GM19438 (cell line): ENCODE results near the gene MTIF2.
"Not testable (repeated sequence)": the region's sequence is repeated elsewhere in the genome, so short reads cannot be mapped to it uniquely, and the experiment has no call there.

ENCODE experiments used
- ATAC-seq: cut with Tn5 transposase; IDR thresholded peaks from one replicate; pipeline ENCODE4 v1.9.1; 2021; ENCODE audit warnings: low read depth; ENCODE audit not compliant: unreplicated experiment

The MTIF2 gene, protein sequence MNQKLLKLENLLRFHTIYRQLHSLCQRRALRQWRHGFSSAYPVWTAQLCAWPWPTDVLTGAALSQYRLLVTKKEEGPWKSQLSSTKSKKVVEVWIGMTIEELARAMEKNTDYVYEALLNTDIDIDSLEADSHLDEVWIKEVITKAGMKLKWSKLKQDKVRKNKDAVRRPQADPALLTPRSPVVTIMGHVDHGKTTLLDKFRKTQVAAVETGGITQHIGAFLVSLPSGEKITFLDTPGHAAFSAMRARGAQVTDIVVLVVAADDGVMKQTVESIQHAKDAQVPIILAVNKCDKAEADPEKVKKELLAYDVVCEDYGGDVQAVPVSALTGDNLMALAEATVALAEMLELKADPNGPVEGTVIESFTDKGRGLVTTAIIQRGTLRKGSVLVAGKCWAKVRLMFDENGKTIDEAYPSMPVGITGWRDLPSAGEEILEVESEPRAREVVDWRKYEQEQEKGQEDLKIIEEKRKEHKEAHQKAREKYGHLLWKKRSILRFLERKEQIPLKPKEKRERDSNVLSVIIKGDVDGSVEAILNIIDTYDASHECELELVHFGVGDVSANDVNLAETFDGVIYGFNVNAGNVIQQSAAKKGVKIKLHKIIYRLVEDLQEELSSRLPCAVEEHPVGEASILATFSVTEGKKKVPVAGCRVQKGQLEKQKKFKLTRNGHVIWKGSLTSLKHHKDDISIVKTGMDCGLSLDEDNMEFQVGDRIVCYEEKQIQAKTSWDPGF

DNA sequence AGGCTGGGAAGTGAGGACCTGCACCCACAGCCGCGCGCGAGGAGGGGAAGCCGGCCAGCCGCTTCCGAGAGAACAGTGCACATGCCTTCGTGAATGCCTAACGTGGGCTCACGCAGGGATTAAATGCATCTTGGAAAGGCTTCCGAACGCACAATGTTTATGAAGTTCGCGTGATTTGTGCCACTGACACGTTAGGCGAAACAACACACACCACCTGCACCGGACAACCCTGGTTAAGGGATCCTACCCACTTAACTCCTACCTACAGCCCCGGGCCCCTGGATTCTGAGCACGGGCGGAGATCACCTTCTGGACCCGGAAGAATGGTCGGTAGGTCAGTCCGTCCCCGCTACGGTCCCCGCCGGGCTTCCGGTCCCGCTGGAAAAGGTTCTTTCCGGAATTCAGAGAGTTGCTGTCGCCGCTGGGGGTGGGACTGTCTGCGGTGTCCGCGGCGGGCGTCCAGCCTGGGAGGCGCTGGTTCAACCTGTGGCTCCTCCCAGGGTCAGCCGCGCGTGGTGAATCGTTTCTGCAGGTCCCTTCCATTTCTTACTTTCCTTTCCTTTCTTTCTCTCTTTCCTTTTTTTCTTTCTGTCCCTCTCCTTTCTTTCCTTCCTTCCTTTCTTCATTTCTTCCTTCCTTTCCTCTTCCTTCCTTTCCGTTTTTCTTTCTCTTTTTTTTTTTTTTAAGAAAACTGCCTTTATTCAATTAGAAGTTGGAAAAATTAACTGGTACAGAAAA is at the start of gene MTIF2:
MTIF2 (minus strand) TSS at position 325 of the 738 bp plus-strand sequence. CDS start 5,373 bp downstream, outside the sequence.
- peak; percentile 97 for ATAC-seq

DNA sequence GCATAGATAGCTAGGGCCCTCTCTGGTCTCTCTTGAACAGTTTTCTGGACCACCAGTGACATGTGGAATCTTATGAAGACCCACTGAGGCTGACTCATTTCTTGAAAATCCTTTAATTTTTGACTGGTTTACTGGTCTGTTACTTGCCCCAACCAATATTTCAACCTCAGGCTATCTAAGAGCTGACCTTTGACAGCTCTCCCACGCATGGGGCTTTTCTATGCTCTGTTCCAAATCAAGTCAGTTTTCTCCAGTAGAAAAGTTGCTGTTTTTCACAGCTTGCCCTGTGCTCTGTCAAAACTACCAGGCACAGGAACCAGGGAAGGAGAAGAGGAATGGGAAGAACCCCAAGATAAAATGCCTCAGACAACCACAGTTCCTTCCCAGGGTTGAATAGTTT is 46.0 kb upstream of the MTIF2 start:
- no peak for ATAC-seq

DNA sequence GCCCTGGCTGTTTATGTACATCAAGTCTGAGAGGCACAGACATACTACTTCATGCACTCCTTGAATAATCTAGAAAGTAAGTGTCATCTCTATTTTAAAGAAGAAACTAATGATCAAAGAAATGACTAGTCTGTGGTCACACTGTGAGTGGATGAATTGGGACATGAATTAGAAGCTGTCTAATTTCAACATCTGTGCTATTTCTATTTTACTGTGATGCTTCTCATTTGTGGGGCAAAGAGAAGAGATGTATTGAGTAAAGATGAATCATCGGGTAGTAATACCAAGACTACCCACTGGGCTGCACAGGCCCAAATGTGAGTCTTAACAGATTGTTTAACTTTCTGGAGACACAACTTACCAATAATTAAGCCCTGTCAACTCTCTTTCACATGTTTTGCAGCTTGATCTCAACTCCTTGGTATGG is 42.4 kb upstream of the MTIF2 start:
- peak; percentile 71 for ATAC-seq

DNA sequence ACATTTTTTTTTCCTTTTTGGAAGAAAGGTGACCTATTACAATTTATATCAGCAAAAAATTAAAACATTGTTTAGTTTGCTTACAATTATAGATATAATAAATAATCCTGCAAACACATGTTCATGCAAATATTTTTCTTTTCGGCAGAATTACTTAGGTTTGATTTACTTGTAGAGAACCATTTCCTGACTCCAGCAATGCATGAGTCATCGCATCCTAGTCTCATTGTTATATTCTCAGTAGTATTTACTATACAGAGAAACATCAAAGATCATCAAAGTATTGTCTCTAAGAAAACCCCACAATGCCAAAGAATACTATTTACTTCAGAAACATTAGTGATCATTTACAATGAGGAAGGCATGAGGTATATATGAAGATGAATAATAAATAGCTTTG is 40.4 kb upstream of the MTIF2 start:
- no peak for ATAC-seq

DNA sequence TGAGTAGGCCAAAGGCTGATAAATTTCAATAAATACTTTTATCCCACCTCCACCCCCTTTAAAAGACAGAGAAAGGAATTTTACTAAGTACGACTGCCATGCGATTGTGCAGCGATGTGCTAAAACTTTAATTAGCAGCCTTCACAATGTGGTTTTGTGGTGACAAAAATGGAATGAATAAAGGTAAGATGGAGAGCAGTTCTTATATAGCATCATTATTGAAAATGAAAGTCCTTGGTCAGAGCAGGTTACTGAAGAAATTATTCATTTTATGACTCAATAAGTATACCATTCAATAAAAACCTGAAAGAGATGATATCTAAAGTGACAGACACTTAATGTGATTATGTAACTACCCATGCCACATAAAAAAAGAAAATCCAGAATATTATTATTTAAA is 33.2 kb upstream of the MTIF2 start:
- ATAC-seq, result no peak

DNA sequence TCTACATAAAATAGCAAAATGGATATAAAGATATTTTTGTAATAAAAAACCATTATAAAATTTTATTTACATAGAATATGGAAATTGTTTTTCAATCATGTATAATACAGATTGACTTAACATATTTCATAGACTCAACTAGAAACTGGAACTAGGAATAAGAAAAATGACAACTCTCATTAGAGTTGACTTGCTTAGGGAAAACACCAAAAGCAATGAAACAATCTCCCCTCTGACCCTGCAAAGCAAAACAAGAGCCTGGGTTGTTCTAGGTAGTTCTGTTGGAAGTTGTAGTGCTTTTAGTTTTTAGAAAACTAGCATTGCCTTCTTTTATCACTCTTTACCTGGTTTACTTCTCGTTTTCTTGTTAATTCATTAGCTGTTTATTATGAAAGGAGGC is 32.2 kb upstream of the MTIF2 start:
- ATAC-seq, result no peak

DNA sequence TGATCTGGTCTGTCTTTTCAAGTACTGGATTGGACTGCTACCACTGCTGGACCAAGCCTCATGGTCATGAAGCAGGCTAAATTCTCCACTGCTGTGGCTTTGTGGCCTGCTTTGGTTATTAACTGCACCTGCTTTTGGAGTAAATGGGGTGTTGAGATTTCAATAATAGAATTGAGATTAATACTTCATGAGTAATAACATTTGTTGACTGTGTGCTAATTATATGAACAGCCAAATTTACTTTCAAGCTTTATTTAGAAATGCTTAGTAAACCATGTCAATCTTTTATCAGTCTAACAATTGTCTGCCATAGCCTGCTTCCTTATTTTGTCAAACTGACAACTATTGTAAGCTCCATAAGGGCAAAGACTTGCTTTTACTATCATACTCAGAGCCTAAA is 27.4 kb upstream of the MTIF2 start:
- no peak for ATAC-seq

DNA sequence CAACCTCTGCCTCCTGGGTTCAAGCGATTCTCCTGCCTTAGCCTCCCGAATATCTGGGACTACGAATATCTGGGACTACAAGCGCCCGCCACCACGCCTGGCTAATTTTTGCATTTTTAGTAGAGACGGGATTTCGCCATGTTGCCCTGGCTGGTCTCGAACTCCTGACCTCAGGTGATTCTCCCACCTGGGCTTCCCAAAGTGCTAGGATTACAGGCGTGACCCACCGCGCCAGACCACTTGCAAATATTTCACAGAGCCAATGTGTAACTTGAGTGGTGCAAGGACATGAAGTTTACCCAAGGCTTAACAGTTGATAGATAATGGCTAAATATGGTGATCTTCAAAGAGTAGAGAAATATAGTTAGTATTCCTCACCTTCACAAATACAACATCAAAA is 14.1 kb upstream of the MTIF2 start:
- no peak for ATAC-seq

DNA sequence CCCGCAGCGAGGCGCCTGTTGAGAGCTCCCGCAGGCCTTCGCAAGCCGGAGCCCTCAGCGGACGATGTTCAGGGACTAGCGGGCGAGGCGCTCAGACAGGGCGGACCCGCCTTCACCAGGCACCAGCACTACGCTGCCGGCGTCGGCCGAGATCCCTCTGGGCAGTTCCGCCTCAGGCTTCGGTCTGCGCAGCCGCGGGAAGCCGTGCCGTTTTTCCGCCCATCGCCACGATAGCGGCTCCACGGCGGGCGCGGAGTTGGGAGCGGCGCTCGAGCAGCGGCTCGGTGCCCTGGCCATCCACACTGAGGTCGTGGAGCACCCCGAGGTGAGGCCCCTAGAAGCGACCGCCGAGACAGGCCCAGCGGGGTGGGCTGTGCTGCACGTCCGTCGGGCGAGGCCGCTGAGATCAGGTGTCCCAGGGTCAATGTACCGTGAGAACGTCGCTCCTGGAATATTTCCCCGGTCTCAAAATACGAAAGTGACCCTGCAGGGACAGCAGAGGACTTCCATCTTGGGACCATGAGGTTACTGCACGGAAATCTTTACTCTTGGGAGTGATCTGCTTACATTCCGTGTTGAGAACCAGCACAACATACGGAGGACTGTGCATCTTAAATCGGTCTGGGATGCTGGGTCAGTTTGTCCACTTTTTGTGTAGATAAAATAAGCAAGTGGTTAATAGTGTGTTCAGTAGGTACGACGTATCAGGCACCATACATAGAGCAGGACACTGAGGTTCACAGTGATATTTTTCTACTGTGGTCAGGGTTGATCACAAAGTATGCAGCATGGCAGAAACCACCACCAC is 13.3 kb upstream of the MTIF2 start:
- peak; percentile 99 for ATAC-seq

DNA sequence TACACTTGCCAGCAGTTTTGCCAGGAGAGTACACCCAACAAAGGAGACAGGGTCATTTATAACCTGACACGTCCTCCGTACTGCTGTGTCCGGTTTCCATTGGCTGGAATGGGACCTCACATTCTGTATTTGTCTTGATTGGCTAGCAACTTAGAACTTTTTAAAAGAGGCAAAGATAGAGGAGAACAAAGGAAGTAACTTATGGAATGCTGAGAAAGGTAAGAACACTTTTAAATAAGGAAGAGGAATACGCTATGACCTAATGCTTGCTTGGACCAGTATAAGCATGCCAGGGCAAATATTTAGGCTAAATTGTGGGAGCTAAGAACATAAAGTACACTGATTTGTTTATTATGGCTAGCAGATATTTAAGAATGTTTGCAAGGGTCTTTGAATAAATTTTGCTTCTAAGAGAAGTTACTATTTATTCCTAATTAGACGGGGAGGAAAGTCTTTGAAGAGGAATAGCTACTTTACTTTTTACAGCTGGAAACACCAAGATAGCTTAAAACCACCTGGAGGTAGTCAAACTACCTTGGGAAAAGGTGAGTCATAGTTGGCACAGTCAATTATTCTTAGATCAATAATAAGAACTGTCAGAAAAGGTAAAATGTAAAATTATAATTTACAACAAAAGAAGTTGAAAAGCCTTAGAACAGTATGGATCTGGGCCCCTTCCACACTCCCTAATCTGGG is 12.0 kb upstream of the MTIF2 start:
- not testable (repeated sequence) for ATAC-seq

DNA sequence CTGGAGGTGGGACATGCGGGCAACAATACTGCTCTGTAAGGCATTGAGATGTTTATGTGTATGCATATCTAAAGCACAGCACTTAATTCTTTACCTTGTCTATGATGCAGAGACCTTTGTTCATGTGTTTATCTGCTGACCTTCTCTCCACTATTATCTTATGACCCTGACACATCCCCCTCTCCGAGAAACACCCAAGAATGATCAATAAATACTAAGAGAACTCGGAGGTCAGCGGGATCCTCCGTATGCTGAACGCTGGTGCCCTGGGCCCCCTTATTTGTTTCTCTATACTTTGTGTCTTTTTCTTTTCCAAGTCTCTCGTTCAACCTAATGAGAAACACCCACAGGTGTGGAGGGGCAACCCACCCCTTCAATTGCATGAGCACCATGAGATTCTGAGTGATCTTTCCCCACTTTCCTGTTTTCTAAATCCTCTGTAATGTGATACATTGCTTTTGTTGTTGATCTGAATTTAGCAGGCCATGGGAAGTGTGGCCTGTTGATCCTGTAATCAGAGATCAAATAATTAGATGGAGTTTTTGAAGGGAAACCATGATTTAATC is 10.9 kb upstream of the MTIF2 start:
- not testable (repeated sequence) for ATAC-seq

DNA sequence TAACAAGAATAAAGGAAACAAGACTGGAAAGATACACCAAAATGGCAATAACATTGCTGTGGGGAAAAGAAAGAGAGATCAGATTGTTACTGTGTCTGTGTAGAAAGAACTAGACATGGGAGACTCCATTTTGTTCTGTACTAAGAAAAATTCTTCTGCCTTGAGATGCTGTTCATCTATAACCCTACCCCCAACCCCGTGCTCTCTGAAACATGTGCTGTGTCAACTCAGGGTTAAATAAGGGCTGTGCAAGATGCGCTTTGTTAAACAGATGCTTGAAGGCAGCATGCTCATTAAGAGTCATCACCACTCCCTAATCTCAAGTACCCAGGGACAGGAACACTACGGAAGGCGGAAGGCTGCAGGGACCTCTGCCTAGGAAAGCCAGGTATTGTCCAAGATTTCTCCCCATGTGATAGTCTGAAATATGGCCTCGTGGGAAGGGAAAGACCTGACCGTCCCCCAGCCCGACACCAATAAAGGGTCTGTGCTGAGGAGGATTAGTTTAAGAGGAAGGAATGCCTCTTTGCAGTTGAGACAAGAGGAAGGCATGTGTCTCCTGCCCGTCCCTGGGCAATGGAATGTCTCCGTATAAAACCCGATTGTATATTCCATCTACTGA is 10.3 kb upstream of the MTIF2 start:
- not testable (repeated sequence) for ATAC-seq

DNA sequence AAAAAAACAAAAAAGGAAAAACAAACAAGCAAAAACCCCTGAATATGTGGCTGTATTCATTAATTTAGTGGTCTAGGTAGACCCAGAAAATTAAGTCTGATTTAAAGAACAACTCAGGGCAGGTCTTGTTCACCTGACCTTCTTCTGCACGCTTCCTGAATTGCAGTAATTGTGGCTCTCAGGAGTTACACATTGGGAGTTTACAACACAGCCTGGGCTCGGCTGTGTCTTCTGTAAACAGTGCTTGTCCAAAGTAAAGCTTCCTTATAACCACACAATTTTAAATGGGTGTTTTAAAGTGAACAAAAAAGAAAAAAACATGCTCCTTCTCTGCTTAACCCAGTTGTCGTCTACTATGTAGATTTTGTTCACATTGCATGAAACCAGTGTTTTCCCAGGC is 8.3 kb upstream of the MTIF2 start:
- ATAC-seq, result no peak

DNA sequence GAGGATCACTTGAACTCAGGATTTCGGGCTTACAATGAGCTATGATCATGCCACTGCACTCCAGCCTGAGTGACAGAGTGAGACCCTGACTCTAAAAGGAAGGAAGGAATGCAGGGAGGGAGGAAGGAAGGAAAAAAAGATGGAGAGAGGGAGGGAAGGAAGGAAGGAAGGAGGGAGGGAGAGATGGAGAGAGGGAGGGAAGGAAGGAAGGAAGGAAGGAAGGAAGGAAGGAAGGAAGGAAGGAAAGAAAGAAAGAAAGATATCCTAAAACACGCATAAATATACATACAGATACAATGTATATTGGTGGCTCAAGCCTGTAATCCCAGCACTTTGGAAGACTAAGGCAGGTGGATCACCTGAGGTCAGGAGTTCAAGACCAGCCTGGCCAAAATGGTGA is 5.3 kb upstream of the MTIF2 start:
- ATAC-seq, result not testable (repeated sequence)

DNA sequence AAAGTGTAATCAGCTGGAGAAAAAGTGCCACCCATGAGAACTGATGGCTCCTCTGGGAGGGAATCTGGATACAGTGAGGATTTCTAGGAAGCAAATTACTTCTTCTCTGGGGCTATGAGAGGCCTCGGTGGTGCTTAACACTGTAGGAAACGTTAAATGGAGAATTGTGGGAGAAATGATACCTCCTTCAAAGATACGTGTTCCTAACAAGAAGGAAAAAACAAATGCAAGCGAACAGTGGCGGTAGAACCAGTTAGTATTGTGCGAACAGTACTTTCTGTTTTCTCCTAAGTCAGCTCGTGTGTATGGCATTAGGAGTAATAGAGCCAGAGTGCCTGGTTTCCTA is 587 bp upstream of the MTIF2 start:
- ATAC-seq, result no peak

DNA sequence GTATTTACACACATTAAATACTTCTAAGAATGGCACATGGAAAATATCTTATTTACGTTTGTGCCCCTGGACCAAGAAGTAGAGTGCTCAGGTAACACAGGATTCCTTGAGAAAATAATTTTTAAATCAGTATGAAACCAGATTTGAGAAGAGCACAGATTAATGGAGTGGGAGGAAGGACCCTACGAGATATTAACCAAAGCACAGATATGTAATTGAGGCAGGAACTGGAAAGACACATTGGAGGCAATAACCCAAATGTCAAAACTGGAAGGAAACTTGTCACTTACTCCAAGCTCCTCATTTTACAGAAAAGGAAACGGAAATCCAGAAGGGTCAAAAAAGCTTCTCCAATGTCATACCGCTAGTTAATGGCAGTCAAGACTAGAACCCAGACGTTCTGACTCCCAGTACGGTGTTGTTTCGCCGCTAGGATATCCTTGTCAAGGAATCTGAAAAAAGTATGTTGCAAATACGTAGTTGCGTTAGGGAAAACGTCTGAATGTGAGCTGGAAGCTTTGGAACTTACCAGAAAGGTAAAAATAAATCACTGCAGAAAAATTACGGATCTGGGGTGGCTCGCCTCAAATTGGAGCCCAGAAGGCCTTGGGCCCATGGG is 634 bp downstream of the MTIF2 start:
- no peak for ATAC-seq

DNA sequence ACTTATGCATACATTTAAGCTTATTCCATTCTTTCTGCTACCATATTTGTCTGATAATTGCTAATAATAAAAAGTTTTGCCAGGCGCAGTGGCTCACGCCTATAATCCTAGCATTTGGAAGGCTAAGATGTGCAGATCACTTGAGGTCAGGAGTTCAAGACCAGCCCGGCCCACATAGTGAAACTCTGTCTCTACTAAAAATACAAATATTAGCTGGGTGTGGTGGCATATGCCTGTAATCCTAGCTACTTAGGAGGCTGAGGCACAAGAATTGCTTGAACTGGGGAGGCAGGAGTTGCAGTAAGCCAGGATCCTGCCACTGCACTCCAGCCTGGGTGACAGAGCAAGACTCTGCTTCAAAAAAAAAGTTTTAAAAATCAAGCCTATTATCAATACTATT is 9.4 kb downstream of the MTIF2 start:
- not testable (repeated sequence) for ATAC-seq

DNA sequence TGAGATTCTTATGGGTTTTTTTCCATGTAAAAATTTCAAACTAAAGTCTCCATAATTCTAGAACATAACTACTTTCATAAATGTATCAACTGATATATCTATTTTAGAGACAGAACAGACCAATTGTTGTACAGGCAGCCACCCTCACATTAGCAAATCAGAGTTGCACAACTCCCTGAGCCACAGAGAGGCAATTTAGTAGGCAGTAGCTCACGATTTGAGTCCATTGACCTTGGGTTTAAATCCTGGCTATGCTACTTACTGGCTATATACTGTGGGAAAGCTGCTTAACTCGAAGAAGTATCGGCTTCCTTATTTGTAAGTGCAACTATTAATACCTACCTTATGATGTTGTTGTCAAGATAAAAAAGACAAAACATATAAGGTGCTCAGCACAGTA is 16.2 kb downstream of the MTIF2 start:
- ATAC-seq, result no peak

DNA sequence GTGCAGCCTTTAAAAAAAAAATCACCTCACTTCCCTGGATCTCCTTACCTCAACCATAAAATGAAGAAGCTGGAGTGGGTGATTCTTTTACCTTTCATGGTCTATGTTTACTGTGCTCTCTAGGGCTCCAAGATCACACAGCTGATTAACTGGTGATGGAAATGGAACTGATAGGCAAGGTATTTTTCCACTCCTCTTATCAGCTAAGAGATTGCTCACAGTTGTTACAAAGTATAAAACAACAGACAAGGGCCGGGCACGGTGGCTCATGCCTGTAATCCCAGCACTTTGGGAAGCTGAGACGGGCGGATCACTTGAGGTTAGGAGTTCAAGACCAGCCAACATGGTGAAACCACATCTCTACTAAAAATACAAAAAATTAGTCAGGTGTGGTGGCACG is 22.0 kb downstream of the MTIF2 start:
- no peak for ATAC-seq
